Activated T-cell treated with anti-CD3 and anti-CD28 coated beads for 4 hours (primary cell): ENCODE results near the gene CDR2.

Source experiments
- DNase-seq: peaks from one replicate; pipeline ENCODE4 v3.0.0-alpha.2; 2020

Gene CDR2

GRCh38 chr16:22348291-22348690 is 26.1 kb downstream of the CDR2 start:
- no peak for DNase-seq

GRCh38 chr16:22347100-22347820 is 27.2 kb downstream of the CDR2 start:
- DNase-seq, result no peak

GRCh38 chr16:22346483-22346882 is 27.9 kb downstream of the CDR2 start:
- DNase-seq, result no peak

GRCh38 chr16:22342082-22342481 is 32.3 kb downstream of the CDR2 start:
- DNase-seq, result no peak

GRCh38 chr16:22340945-22341344 is 33.5 kb downstream of the CDR2 start:
- DNase-seq, result no peak

- DNase-seq, result no peak
Observed at GRCh38 chr16:22337849-22338635, 36.4 kb downstream of the CDR2 start.

- no peak for DNase-seq
Observed at GRCh38 chr16:22337045-22337444, 37.4 kb downstream of the CDR2 start.

- no peak for DNase-seq
Observed at GRCh38 chr16:22336581-22336980, 37.8 kb downstream of the CDR2 start.

GRCh38 chr16:22335668-22336246 is 38.7 kb downstream of the CDR2 start:
- DNase-seq, result no peak

- no peak for DNase-seq
Observed at GRCh38 chr16:22333457-22333994, 40.9 kb downstream of the CDR2 start.

GRCh38 chr16:22330326-22330725 is 44.1 kb downstream of the CDR2 start:
- DNase-seq, result no peak

GRCh38 chr16:22329199-22329695 is 45.2 kb downstream of the CDR2 start:
- DNase-seq, result no peak

- no peak for DNase-seq
Observed at GRCh38 chr16:22328081-22328725, 46.2 kb downstream of the CDR2 start.

- no peak for DNase-seq
Observed at GRCh38 chr16:22327446-22327775, 47.0 kb downstream of the CDR2 start.

- no peak for DNase-seq
Observed at GRCh38 chr16:22326771-22327445, 47.5 kb downstream of the CDR2 start.

GRCh38 chr16:22326369-22326652 is 48.1 kb downstream of the CDR2 start:
- DNase-seq, result no peak

- no peak for DNase-seq
Observed at GRCh38 chr16:22325598-22326368, 48.6 kb downstream of the CDR2 start.

- no peak for DNase-seq
Observed at GRCh38 chr16:22324787-22325597, 49.4 kb downstream of the CDR2 start.

GRCh38 chr16:22323959-22324786 is 50.2 kb downstream of the CDR2 start:
- no peak for DNase-seq
